ENCODE measurements around the gene PCED1B. TPM values are rescaled to one million over a fixed set of nuclear protein-coding genes. Genes with fewer than 3 reads are reported as not detected.
"Not testable (repeated sequence)": the region's sequence is repeated elsewhere in the genome, so short reads cannot be mapped to it uniquely, and the experiment has no call there.

The PCED1B gene
- total RNA-seq, 1 donor from 2014 or later: 22.1 TPM

GRCh38 chr12:47206450-47207339 lies 127.3 kb downstream of the PCED1B start:
- no peak for DNase-seq (ENCODE audit: low spot score)

DNA sequence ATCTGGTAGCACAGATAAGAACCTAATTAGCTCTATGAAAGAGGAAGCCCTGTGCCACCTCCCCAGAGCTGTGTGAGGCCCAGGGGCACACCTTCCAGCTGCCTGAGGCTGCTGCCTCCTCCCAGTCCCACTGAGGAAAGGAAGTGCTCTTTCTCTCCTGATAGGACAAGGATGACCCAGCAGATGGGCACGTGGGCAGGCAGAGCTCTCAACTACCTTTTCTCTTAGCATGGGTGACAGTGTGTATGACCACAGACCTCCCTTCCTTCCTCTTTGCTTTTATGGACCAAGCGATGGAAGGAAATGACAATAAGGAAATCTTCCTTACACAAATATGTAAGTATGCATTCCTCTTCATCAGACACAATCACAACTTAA lies 127.9 kb downstream of the PCED1B start:
- DNase-seq (ENCODE audit: low spot score): no peak

- DNase-seq (ENCODE audit: low spot score): no peak
Measured at GRCh38 chr12:47207829-47208248, 128.4 kb downstream of the PCED1B start.

DNA sequence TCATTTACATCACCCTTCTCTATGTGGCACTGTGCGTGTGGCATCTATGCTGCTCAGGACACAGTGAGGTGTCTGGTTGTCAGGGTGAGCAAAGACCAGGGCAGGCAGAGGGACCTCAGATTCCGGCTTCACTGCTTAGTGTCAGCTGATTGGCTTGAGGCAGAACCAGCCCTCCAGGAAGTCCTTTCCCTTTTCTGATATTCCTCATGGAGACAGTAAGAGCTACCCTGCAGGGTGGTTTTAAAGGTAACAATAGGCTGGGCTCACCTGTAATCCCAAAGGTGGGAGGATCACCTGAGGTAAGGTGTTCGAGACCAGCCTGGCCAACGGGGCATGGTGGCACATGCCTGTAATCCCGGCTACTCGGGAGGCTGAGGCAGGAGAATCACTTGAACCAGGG lies 129.6 kb downstream of the PCED1B start:
- no peak for DNase-seq (ENCODE audit: low spot score)

- no peak for DNase-seq (ENCODE audit: low spot score)
Measured at GRCh38 chr12:47210776-47211175, 131.4 kb downstream of the PCED1B start.

GRCh38 chr12:47212701-47213039 lies 133.2 kb downstream of the PCED1B start:
- DNase-seq (ENCODE audit: low spot score): no peak

GRCh38 chr12:47213396-47213795 lies 134.0 kb downstream of the PCED1B start:
- no peak for DNase-seq (ENCODE audit: low spot score)

- no peak for DNase-seq (ENCODE audit: low spot score)
Measured at GRCh38 chr12:47214001-47214619, 134.7 kb downstream of the PCED1B start.

- DNase-seq (ENCODE audit: low spot score): no peak
Measured at GRCh38 chr12:47214771-47215170, 135.3 kb downstream of the PCED1B start.

DNA sequence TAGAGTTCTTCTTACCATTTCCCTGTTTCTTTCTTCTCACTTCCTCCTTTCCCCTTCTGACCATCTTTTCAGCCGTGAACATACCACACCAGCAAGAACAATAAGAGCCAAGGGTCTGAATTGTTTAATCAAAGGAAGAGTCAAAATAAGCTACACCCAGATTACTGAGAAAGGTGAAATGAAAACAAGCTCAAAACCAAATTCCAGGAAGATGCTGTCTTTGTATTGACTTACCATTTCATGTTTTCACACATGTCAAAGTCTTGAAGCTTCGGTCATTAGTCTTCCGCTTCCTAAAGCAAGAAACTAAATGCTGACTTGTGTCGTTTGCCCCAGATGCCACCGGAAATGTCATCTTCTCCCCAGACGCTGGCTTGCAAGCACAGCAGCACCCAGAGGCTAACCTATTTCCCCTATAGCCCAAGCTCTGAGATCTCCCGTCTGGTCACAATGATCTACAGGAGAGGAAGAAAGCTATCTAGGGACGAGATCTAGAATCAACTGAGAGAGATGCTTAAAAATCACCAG lies 136.8 kb downstream of the PCED1B start:
- no peak for DNase-seq (ENCODE audit: low spot score)

GRCh38 chr12:47217595-47217869 lies 138.1 kb downstream of the PCED1B start:
- DNase-seq (ENCODE audit: low spot score): not testable (repeated sequence)

GRCh38 chr12:47218191-47218654 lies 138.8 kb downstream of the PCED1B start:
- DNase-seq (ENCODE audit: low spot score): no peak

- DNase-seq (ENCODE audit: low spot score): no peak
Measured at GRCh38 chr12:47219243-47219642, 139.8 kb downstream of the PCED1B start.

DNA sequence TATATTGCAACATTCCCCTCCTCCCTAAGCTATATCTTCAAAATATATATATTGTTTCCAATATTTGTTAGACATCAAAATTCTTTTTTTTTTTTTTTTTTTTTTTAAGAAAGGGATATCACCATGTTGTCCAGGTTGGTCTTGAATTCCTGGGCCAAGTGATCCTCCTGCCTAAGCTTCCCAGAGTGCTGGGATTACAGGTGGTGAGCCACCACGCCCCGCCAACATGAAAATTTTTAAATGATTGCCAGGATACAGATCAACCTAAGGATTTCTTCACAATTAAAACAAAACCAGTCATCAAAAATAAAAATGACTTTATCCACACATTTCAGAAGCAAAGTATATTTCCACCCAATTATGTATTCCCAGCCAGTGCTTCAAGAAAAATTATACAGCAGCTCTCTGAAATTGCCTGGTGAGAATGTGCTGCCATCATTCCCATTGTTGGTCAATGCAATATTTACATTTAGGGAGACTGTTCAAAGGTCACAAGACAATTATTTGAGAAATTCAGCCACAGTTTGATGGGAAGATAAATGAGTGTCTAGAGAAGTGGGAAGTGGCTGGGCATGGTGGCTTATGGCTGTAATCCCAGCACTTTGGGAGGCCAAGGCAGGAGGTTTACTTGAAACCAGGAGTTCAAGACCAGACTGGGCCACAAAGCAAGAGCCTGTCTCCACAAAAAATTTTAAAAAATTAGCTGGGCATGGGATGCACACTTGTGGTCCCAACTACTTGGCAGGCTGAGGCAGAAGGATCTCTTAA lies 142.0 kb downstream of the PCED1B start:
- no peak for DNase-seq (ENCODE audit: low spot score)

- no peak for DNase-seq (ENCODE audit: low spot score)
Measured at GRCh38 chr12:47222520-47223030, 143.2 kb downstream of the PCED1B start.

DNA sequence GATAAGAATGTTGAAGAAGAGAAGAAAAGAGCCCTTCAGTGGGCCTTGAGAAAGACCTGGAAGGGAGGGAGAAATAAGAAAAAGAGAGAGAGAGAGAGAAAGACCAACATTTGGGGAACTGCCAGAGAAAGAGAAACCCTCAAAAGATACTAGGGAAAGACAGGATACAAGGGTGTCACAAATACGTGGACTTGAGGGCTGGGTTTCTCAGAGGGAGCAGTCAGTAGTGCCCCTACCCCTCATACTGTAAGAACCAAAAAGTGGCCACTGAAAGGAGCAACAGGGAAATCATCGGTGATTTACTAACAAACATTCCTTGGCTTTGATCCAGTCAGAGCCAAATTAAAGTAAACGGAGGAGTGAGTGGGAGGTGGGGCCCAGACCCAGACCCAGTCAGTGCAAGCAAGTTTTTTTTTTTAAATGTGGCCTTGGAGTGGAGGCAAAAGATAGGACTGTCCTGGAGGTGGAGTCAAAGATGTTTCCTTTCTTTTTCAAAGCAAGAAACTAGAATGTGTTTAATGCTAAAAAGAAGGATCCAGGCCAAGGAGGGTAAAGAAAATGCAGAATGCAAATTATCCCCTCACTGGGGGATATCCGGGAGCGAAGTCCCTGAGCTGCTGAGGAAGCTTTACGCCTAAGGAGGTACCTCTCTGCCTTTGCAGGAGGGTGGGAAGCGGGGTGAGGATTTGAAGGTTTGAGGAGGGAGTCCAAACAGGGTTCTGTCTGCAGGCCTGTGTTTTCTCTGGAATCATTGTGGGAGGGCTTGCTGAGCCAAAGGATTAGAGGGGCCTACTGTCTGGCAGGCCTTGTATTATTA lies 143.8 kb downstream of the PCED1B start:
- DNase-seq (ENCODE audit: low spot score): no peak

GRCh38 chr12:47223848-47224213 lies 144.4 kb downstream of the PCED1B start:
- DNase-seq (ENCODE audit: low spot score): no peak

DNA sequence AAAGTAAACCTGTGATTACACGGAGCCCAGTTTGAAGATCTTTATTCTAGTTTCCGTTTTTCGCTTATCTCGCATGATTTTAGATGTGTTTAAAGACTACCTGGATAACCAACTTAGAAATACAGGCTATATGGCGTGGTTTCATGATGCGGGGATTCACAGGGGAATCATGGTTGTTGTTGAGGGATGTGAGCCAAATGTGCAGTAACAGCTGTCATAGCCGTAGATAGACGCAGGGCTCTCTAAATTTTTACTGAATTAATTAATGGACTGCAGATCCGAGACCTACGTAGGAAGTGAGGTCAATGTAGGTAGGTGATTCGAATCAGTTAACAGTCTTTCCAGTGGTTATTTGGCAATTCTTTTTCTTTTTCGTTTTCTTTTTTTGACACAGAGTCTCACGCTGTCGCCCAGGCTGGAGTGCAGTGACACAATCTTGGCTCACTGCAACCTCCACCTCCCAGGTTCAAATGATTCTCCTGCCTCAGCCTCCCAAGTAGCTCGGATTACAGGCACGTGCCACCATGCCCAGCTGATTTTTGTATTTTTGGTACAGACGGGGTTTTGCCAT lies 145.2 kb downstream of the PCED1B start:
- no peak for DNase-seq (ENCODE audit: low spot score)

- no peak for DNase-seq (ENCODE audit: low spot score)
Measured at GRCh38 chr12:47225356-47225755, 145.9 kb downstream of the PCED1B start.

GRCh38 chr12:47226199-47226598 lies 146.8 kb downstream of the PCED1B start:
- no peak for DNase-seq (ENCODE audit: low spot score)

DNA sequence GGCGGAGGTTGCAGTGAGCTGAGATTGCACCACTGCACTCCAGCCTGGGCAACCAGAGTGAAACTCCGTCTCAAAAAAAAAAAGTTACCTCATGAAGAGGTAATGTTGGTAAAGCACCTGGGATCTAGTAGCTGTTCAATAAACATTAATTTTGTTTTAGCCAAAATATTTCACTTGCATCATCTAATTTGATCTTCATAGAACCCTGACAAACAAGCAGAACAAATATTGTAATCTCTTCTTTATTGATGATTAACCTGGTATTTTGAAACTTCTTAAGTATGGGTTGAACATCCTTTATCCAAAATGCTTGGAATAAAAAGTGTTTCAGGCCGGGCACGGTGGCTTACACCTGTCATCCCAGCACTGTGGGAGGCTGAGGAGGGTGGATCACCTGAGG lies 149.4 kb downstream of the PCED1B start:
- no peak for DNase-seq (ENCODE audit: low spot score)
